Body of pancreas (tissue), 4 donors: ENCODE data around the gene SP6. TPM values are rescaled to one million over a fixed set of nuclear protein-coding genes. Genes with fewer than 3 reads are reported as not detected.

Source experiments
- ATAC-seq: fragments of 150-250 bp; one replicate; pipeline ENCODE4 v1.9.1; 2016
- DNase-seq, 4 donors: peaks; one replicate each; pipeline ENCODE4 v3.0.0-alpha.2; 2019
- H3K27ac ChIP-seq, 4 donors: fragments of 200-600 bp; sonication (generic); 1 replicate in 3 of 4; 2 replicates in 1 of 4; pipeline versions ENCODE4 v1.5.1 to v1.6.1; 2016 to 2019; ENCODE audit warnings: mild to moderate bottlenecking in 1 of 4, mixed read lengths in 1 of 4, moderate library complexity in 1 of 4
- H3K27me3 ChIP-seq, 2 donors: fragments of 200-600 bp; sonication (generic); one replicate each; pipeline ENCODE4 v1.6.0; 2016; ENCODE audit warnings: mild to moderate bottlenecking in 1 of 2
- H3K36me3 ChIP-seq, 2 donors: fragments of 200-600 bp; sonication (generic); replicated peaks in 1 of 2; 2 replicates each; pipeline ENCODE4 v1.5.1; 2016; ENCODE audit warnings: low read depth in 2 of 2; ENCODE audit not compliant: insufficient read depth in 1 of 2
- H3K4me1 ChIP-seq: fragments of 200-600 bp; sonication (generic); one replicate; pipeline ENCODE4 v1.6.0; 2016
- H3K4me3 ChIP-seq, 2 donors: fragments of 200-600 bp; sonication (generic); 1 replicate in 1 of 2; 2 replicates in 1 of 2; pipeline ENCODE4 v1.5.1; 2016 to 2019
- H3K9me3 ChIP-seq, 3 donors: fragments of 200-600 bp; sonication (generic); 1 replicate in 2 of 3; 2 replicates in 1 of 3; pipeline ENCODE4 v1.5.1; 2016
- POLR2A ChIP-seq, 3 donors: fragments of 450-650 bp; IDR thresholded peaks; one replicate each; pipeline ENCODE4 v1.6.1; 2016; ENCODE audit warnings: antibody characterized with exemption in 3 of 3, mild to moderate bottlenecking in 2 of 3
- WGBS, 2 donors: methylation state at CpG; one replicate each; pipeline ENCODE4 v1.1.5; 2017; 5-methylcytosine and 5-hydroxymethylcytosine counted together
- intact Hi-C: fragments of 100-400 bp; cut with DNase I; formaldehyde crosslinking; loops from one replicate; pipeline ENCODE4 v1.15.1; 2023
- total RNA-seq, 2 donors: library from RNA; depleted of rRNA; stranded (reverse); fragments of >200 nt; gene quantifications; one replicate each; pipeline ENCODE4 v1.1.0, GENCODE V29; 2016
- TF ChIP-seq, protein P1 (sequence below), 7 experiments: fragments of 450-650 bp in 4 of 7; fragments of 200-600 bp in 3 of 7; sonication (generic) in 3 of 7; IDR thresholded peaks; one replicate each; pipeline ENCODE4 v1.5.1; 2016 to 2019; ENCODE audit warnings: antibody characterized with exemption in 7 of 7

Gene SP6
- total RNA-seq, 2 donors from 2014 or later, result 0.26 to 0.99 TPM

DNA sequence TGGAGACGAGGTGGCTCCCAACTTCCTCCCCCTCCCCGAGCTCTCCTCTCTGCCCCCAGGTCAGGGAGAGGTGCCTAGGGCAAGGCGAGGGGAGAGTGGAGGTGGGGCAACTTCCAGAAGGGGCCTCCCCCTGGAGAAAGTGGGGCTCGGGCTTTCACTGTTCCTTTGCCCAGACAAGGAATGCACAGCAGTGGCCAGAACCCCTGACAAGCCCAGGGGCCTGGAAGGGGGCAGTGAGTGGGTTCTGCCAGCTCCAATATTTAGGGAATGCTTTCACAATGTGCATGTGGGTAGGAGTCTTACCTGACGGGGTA is 33.4 kb upstream of the SP6 start:
- 48 to 53% methylated on average over 2 to 5 of the region's 5 CpGs for WGBS, 2 donors
- Histone ChIP-seq H3K27me3 (no peaks in the 10 kb centered on the region), H3K9me3 (no peaks in the 10 kb centered on the region), H3K36me3 (no peaks in the 10 kb centered on the region), H3K4me3 (no peak overlapping the region), H3K27ac (no peak overlapping the region), H3K4me1 (no peaks in the 10 kb centered on the region)
- TF ChIP-seq, protein P1, sequence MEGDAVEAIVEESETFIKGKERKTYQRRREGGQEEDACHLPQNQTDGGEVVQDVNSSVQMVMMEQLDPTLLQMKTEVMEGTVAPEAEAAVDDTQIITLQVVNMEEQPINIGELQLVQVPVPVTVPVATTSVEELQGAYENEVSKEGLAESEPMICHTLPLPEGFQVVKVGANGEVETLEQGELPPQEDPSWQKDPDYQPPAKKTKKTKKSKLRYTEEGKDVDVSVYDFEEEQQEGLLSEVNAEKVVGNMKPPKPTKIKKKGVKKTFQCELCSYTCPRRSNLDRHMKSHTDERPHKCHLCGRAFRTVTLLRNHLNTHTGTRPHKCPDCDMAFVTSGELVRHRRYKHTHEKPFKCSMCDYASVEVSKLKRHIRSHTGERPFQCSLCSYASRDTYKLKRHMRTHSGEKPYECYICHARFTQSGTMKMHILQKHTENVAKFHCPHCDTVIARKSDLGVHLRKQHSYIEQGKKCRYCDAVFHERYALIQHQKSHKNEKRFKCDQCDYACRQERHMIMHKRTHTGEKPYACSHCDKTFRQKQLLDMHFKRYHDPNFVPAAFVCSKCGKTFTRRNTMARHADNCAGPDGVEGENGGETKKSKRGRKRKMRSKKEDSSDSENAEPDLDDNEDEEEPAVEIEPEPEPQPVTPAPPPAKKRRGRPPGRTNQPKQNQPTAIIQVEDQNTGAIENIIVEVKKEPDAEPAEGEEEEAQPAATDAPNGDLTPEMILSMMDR (IDR thresholded peaks at IDR 0.05), result no peak
- TF ChIP-seq POLR2A (IDR thresholded peaks at IDR 0.05), result no peak
- intact Hi-C loops, result no loop called here
- ATAC-seq, result no peak
- no peak for DNase-seq

DNA sequence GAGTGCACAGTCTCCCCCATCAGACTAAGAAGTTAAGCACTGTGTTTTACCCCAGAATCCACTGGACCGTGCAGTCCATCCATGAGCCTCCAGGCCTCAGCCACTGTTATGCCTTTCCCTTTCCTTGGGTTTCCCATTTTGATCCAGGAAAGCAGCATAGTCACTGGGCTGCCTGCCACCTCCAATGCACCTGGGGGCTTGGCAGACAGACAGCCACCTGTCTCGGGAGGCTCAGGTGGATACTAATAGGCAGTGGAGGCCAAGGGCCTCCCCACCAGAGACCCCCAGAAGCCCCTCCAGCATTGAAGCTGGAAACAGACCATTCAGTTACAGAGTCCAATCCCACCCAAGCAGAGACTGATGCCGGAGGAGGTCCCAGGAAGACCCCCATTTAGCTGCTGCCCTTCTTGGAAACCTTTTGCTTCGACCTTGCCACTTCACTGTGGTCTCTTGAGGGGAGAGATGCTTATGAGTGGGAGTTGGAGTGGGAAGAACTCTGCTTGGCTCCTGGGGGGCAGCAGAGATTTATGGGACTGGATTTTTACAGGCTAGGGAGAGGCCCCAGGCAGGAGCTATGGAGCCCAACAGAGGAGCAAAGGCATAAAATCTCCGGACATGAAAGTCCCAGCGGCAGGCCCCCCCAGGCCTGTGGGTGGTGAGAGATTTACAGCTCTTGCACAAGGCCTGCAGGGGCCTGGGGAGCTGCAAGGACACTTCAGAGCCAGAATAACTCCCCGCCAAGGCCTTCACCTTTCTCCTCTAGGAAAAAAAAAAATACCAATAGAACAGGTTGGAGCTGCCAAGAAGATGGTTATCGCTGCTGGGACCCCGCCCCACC is 32.8 kb upstream of the SP6 start:
- no peaks in the 10 kb centered on the region for H3K36me3 ChIP-seq
- H3K27me3 ChIP-seq, result no peaks in the 10 kb centered on the region
- no peak overlapping the region for H3K4me3 ChIP-seq
- DNase-seq (no peak), ATAC-seq (no peak)
- H3K9me3 ChIP-seq, result no peaks in the 10 kb centered on the region
- TF ChIP-seq, protein P1 (IDR thresholded peaks at IDR 0.05), result no peak
- no peak for TF ChIP-seq POLR2A (IDR thresholded peaks at IDR 0.05)
- intact Hi-C loops, result no loop called here
- no peak overlapping the region for H3K27ac ChIP-seq
- H3K4me1 ChIP-seq, result no peaks in the 10 kb centered on the region
- WGBS, 2 donors, result 58 to 84% methylated on average over 5 to 9 of the region's 9 CpGs

DNA sequence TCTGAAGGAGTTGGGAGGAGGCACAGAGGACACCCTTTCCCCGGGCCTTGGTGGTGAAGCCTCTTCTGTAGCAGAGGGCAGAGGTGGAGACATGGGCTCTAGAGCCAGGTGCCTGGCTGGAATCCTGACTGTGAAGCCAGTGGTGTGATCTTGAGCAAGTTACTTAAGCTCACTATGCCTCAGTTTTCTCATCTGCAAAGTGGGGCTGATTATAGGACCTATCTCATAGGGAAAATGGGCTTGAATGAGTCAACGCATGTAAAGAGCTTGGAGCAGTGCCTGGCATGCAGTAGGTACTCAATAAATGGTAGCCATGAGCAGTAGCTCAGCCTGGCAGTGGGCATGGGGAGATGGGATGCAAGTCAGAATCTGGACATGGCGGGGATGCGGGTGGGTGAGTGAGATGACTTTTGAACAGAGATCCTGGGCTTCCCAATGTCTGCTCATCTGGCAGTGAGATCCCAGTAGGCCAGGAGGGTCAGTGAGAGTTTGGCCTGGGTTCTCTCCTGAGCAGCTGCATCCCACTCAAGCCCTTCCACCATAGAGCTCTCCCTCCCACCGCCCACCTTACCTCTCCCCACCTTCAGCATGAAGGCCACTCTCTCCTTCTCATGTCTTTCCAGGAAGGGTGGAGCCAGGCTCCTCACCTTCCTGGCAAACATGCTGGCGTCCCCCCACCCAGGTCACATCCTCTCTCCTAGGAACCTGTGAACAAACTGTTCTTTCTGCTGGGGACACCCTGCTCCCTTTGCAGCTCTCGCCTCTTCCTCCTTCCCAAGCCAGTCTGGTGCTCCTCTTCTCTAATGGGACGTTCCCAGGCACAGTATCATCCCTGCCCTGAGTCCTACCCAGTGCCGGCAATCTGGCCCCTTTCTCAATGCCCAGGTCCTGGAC is 32.0 kb upstream of the SP6 start:
- 80 to 81% methylated on average over 8 to 9 of the region's 9 CpGs for WGBS, 2 donors

DNA sequence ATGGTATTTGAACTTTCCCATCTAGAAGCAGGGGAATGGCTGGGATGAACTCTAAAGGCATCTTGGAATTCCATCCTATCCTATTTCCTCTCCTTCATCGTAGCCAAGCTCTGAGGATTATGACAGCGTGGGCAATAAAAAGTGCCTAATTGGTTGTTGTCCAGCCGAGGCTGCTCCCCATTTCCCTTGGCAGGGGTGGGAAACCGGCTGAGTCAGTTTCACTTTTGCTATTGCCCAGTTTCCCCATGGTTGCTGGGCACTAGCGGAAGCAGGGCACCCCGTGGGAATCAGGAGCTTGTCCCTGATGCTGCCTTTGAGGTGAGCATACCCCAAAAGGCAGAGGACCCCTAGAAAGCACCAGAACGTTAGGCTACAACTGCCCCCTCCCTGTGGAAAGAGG is 31.3 kb upstream of the SP6 start:
- Histone ChIP-seq H3K27ac (no peak overlapping the region), H3K27me3 (no peaks in the 10 kb centered on the region), H3K9me3 (no peaks in the 10 kb centered on the region), H3K4me1 (no peaks in the 10 kb centered on the region), H3K4me3 (no peak overlapping the region), H3K36me3 (no peaks in the 10 kb centered on the region)
- no peak for DNase-seq
- ATAC-seq, result no peak
- 32 to 45% methylated on average over 7 of the region's 7 CpGs for WGBS, 2 donors
- intact Hi-C loops, result no loop called here
- no peak for TF ChIP-seq POLR2A (IDR thresholded peaks at IDR 0.05)
- TF ChIP-seq, protein P1 (IDR thresholded peaks at IDR 0.05), result no peak

More for the DNA sequence above, 32.0 kb upstream of the SP6 start:
- DNase-seq (no peak), ATAC-seq (no peak)
- H3K27ac ChIP-seq, result no peak overlapping the region
- intact Hi-C loops, result no loop called here
- no peak overlapping the region for H3K4me3 ChIP-seq
- TF ChIP-seq POLR2A (IDR thresholded peaks at IDR 0.05), result no peak
- TF ChIP-seq, protein P1 (IDR thresholded peaks at IDR 0.05), result no peak
- H3K9me3 ChIP-seq, result no peaks in the 10 kb centered on the region
- no peaks in the 10 kb centered on the region for H3K36me3 ChIP-seq
- no peaks in the 10 kb centered on the region for H3K27me3 ChIP-seq
- H3K4me1 ChIP-seq, result no peaks in the 10 kb centered on the region
